Ovary (tissue), 1 donor: ENCODE data around the gene MASTL.

Source experiments
- EP300 ChIP-seq: sonication (generic); formaldehyde crosslinking; IDR thresholded peaks from one replicate; pipeline ENCODE4 v1.6.1; 2017; ENCODE audit warnings: antibody characterized with exemption
- POLR2A ChIP-seq: fragments of 450-650 bp; IDR thresholded peaks from one replicate; pipeline ENCODE4 v1.6.1; 2017; ENCODE audit warnings: antibody characterized with exemption, mild to moderate bottlenecking, moderate library complexity

DNA sequence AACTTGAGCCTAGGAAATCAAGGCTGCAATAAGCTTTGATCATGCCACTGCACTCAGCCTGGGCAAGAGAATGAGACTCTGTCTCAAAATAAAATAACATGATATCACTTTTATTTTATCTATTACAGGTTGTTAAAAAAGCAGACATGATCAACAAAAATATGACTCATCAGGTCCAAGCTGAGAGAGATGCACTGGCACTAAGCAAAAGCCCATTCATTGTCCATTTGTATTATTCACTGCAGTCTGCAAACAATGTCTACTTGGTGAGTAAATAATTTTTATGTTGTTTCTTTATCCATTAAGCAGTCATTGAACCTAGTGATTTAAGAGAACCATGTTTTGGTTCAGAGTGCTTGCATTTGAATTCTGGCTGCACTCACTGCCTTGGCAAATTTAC lies 3.3 kb downstream of the MASTL start:
- TF ChIP-seq EP300 (no peak), POLR2A (no peak)
